SK-N-SH treated with all-trans-retinoic acid at 6 μM for 48 hours (cell line): ENCODE measurements around the gene ART3.

Source experiments
- ATAC-seq: fragments of 200-7000 bp; cut with Tn5 transposase; 3 replicates; pipeline ENCODE4 v1.9.1; 2020; ENCODE audit warnings: mild to moderate bottlenecking, moderate library complexity
- BACH2 ChIP-seq: fragments of 250-450 bp; sonication (Bioruptor Pico); IDR thresholded peaks from 2 replicates; pipeline ENCODE4 v1.9.0; 2021; ENCODE audit warnings: mild to moderate bottlenecking, borderline replicate concordance
- CSDC2 ChIP-seq: fragments of 250-450 bp; sonication (Bioruptor Pico); IDR thresholded peaks from 2 replicates; pipeline ENCODE4 v1.5.0; 2020; ENCODE audit warnings: mild to moderate bottlenecking, moderate library complexity
- GLIS3 ChIP-seq: fragments of 250-450 bp; sonication (Bioruptor Pico); IDR thresholded peaks from 2 replicates; pipeline ENCODE4 v1.5.0; 2020; ENCODE audit warnings: mild to moderate bottlenecking, moderate library complexity
- OSR1 ChIP-seq: fragments of 250-450 bp; sonication (Bioruptor Pico); IDR thresholded peaks from 2 replicates; pipeline ENCODE4 v1.8.0; 2022; ENCODE audit warnings: moderate library complexity, mild to moderate bottlenecking, inconsistent platforms
- PPARA ChIP-seq: fragments of 250-450 bp; sonication (Bioruptor Pico); IDR thresholded peaks from 2 replicates; pipeline ENCODE4 v1.5.0; 2020; ENCODE audit warnings: mild to moderate bottlenecking, borderline replicate concordance
- SNAI2 ChIP-seq: fragments of 250-450 bp; sonication (Bioruptor Pico); IDR thresholded peaks from 2 replicates; pipeline ENCODE4 v1.5.0; 2020; ENCODE audit warnings: mild to moderate bottlenecking, moderate library complexity
- TCF4 ChIP-seq: fragments of 250-450 bp; sonication (Bioruptor Pico); IDR thresholded peaks from 2 replicates; pipeline ENCODE4 v1.8.0; 2021; ENCODE audit warnings: mild to moderate bottlenecking, moderate library complexity, borderline replicate concordance
- TOX ChIP-seq: fragments of 250-450 bp; sonication (Bioruptor Pico); IDR thresholded peaks from 2 replicates; pipeline ENCODE4 v1.8.0; 2021; ENCODE audit warnings: mild to moderate bottlenecking, moderate library complexity, borderline replicate concordance
- TSHZ2 ChIP-seq: fragments of 250-450 bp; sonication (Bioruptor Pico); IDR thresholded peaks from 2 replicates; pipeline ENCODE4 v1.5.0; 2020; ENCODE audit warnings: mild to moderate bottlenecking, moderate library complexity
- ZC3H10 ChIP-seq: fragments of 250-450 bp; sonication (Bioruptor Pico); IDR thresholded peaks from 2 replicates; pipeline ENCODE4 v1.5.1; 2021; ENCODE audit warnings: mild to moderate bottlenecking, moderate library complexity
- ZFP3 ChIP-seq: fragments of 250-450 bp; sonication (Bioruptor Pico); IDR thresholded peaks from 2 replicates; pipeline ENCODE4 v1.5.0; 2020; ENCODE audit warnings: mild to moderate bottlenecking, moderate library complexity
- ZFP30 ChIP-seq: fragments of 450-650 bp; formaldehyde crosslinking; IDR thresholded peaks from 2 replicates; pipeline ENCODE4 v1.5.0; 2022; ENCODE audit warnings: mild to moderate bottlenecking, moderate library complexity
- ZNF70 ChIP-seq: fragments of 450-650 bp; formaldehyde crosslinking; IDR thresholded peaks from 2 replicates; pipeline ENCODE4 v1.5.0; 2020; ENCODE audit warnings: mild to moderate bottlenecking, moderate library complexity
- ZNF8 ChIP-seq: fragments of 450-650 bp; formaldehyde crosslinking; IDR thresholded peaks from 2 replicates; pipeline ENCODE4 v1.5.0; 2020; ENCODE audit warnings: mild to moderate bottlenecking, moderate library complexity
- TF ChIP-seq, protein P1 (sequence below): fragments of 250-450 bp; sonication (Bioruptor Pico); IDR thresholded peaks from 2 replicates; pipeline ENCODE4 v1.5.1; 2020; ENCODE audit warnings: low read depth, mild to moderate bottlenecking, moderate library complexity
- TF ChIP-seq, protein P2 (sequence below): fragments of 250-450 bp; sonication (Bioruptor Pico); IDR thresholded peaks from 2 replicates; pipeline ENCODE4 v1.8.0; 2021; ENCODE audit warnings: low read depth, mild to moderate bottlenecking, moderate library complexity, borderline replicate concordance
- TF ChIP-seq, protein P3 (sequence below): fragments of 250-450 bp; sonication (Bioruptor Pico); IDR thresholded peaks from 2 replicates; pipeline ENCODE4 v1.5.1; 2021; ENCODE audit warnings: mild to moderate bottlenecking, moderate library complexity

The ART3 gene

GRCh38 chr4:76058888-76059426 is 15.6 kb upstream of the ART3 start (continued):
- no peak for TF ChIP-seq GLIS3 (CRISPR knock-in tag)
- TF ChIP-seq TSHZ2 (CRISPR knock-in tag): no peak
- no peak for TF ChIP-seq TCF4 (CRISPR knock-in tag)
- TF ChIP-seq PPARA (CRISPR knock-in tag): no peak
- TF ChIP-seq ZFP30 (CRISPR knock-in tag): no peak
- TF ChIP-seq ZC3H10 (CRISPR knock-in tag): no peak

GRCh38 chr4:76059750-76060149 is 14.8 kb upstream of the ART3 start:
- no peak for TF ChIP-seq ZFP30 (CRISPR knock-in tag)
- TF ChIP-seq ZNF8 (CRISPR knock-in tag): no peak
- TF ChIP-seq TSHZ2 (CRISPR knock-in tag): no peak
- TF ChIP-seq BACH2: no peak
- TF ChIP-seq PPARA (CRISPR knock-in tag): no peak
- ATAC-seq: no peak

DNA sequence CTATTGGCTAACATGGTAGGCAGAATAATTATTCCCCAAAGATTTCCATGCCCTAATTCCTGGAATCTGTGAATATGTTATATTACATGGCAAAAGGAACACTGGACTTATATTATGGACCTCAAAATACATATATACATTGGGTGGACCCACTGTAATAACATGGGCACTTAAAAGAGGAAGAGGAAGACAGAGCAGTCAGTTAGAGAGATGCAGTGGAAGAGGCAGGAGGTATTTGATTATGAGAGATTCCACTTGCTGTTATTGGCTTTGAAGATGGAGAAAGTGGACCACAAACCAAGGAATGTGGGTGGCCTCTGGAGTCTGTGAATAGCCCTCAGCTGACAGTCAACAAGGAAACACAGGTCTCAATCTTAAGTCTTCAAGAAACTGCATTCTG is 14.0 kb upstream of the ART3 start:
- ATAC-seq: no peak
- no peak for TF ChIP-seq OSR1 (CRISPR knock-in tag)
- TF ChIP-seq ZFP3 (CRISPR knock-in tag): no peak
- TF ChIP-seq ZFP30 (CRISPR knock-in tag): no peak
- TF ChIP-seq TSHZ2 (CRISPR knock-in tag): no peak
- TF ChIP-seq, protein P1, sequence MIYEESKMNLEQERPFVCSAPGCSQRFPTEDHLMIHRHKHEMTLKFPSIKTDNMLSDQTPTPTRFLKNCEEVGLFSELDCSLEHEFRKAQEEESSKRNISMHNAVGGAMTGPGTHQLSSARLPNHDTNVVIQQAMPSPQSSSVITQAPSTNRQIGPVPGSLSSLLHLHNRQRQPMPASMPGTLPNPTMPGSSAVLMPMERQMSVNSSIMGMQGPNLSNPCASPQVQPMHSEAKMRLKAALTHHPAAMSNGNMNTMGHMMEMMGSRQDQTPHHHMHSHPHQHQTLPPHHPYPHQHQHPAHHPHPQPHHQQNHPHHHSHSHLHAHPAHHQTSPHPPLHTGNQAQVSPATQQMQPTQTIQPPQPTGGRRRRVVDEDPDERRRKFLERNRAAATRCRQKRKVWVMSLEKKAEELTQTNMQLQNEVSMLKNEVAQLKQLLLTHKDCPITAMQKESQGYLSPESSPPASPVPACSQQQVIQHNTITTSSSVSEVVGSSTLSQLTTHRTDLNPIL (CRISPR knock-in tag): no peak
- no peak for TF ChIP-seq SNAI2 (CRISPR knock-in tag)
- TF ChIP-seq PPARA (CRISPR knock-in tag): no peak
- TF ChIP-seq GLIS3 (CRISPR knock-in tag): no peak
- no peak for TF ChIP-seq CSDC2 (CRISPR knock-in tag)
- TF ChIP-seq, protein P2, sequence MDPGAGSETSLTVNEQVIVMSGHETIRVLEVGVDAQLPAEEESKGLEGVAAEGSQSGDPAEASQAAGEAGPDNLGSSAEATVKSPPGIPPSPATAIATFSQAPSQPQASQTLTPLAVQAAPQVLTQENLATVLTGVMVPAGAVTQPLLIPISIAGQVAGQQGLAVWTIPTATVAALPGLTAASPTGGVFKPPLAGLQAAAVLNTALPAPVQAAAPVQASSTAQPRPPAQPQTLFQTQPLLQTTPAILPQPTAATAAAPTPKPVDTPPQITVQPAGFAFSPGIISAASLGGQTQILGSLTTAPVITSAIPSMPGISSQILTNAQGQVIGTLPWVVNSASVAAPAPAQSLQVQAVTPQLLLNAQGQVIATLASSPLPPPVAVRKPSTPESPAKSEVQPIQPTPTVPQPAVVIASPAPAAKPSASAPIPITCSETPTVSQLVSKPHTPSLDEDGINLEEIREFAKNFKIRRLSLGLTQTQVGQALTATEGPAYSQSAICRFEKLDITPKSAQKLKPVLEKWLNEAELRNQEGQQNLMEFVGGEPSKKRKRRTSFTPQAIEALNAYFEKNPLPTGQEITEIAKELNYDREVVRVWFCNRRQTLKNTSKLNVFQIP (CRISPR knock-in tag): no peak
- TF ChIP-seq, protein P3, sequence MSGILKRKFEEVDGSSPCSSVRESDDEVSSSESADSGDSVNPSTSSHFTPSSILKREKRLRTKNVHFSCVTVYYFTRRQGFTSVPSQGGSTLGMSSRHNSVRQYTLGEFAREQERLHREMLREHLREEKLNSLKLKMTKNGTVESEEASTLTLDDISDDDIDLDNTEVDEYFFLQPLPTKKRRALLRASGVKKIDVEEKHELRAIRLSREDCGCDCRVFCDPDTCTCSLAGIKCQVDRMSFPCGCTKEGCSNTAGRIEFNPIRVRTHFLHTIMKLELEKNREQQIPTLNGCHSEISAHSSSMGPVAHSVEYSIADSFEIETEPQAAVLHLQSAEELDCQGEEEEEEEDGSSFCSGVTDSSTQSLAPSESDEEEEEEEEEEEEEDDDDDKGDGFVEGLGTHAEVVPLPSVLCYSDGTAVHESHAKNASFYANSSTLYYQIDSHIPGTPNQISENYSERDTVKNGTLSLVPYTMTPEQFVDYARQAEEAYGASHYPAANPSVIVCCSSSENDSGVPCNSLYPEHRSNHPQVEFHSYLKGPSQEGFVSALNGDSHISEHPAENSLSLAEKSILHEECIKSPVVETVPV: no peak
- no peak for TF ChIP-seq ZNF8 (CRISPR knock-in tag)
- TF ChIP-seq TOX: no peak
- TF ChIP-seq ZC3H10 (CRISPR knock-in tag): no peak
- TF ChIP-seq TCF4 (CRISPR knock-in tag): no peak
- TF ChIP-seq ZNF70: no peak
